CD4-positive, alpha-beta T cell treated with Interleukin-17A for 1 hour (primary cell): ENCODE data around the gene CDRT4.

Experiments used
- DNase-seq: peaks from one replicate; pipeline ENCODE4 v3.0.0-alpha.2; 2020

The CDRT4 gene

GRCh38 chr17:15431196-15431595 is 36.2 kb downstream of the CDRT4 start:
- no peak for DNase-seq

GRCh38 chr17:15424521-15424920 is 42.9 kb downstream of the CDRT4 start:
- DNase-seq = no peak

- no peak for DNase-seq
Measured at GRCh38 chr17:15422392-15422965, 44.9 kb downstream of the CDRT4 start.

GRCh38 chr17:15418781-15419180 is 48.6 kb downstream of the CDRT4 start:
- DNase-seq = no peak

- DNase-seq = no peak
Measured at GRCh38 chr17:15414532-15415306, 52.7 kb downstream of the CDRT4 start.

GRCh38 chr17:15413101-15413771 is 54.2 kb downstream of the CDRT4 start:
- no peak for DNase-seq

GRCh38 chr17:15412606-15413005 is 54.8 kb downstream of the CDRT4 start:
- no peak for DNase-seq

- DNase-seq = no peak
Measured at GRCh38 chr17:15411384-15412198, 55.8 kb downstream of the CDRT4 start.

GRCh38 chr17:15409721-15410250 is 57.6 kb downstream of the CDRT4 start:
- DNase-seq = no peak

GRCh38 chr17:15408803-15409202 is 58.6 kb downstream of the CDRT4 start:
- DNase-seq = no peak

- DNase-seq = no peak
Measured at GRCh38 chr17:15406081-15406480, 61.3 kb downstream of the CDRT4 start.

- no peak for DNase-seq
Measured at GRCh38 chr17:15405058-15405415, 62.4 kb downstream of the CDRT4 start.

- no peak for DNase-seq
Measured at GRCh38 chr17:15404106-15405057, 63.0 kb downstream of the CDRT4 start.

- DNase-seq = no peak
Measured at GRCh38 chr17:15403276-15403939, 64.0 kb downstream of the CDRT4 start.

- DNase-seq = no peak
Measured at GRCh38 chr17:15399443-15399842, 68.0 kb downstream of the CDRT4 start.

- DNase-seq = no peak
Measured at GRCh38 chr17:15398736-15399331, 68.6 kb downstream of the CDRT4 start.

- DNase-seq = no peak
Measured at GRCh38 chr17:15398291-15398690, 69.1 kb downstream of the CDRT4 start.

GRCh38 chr17:15397620-15398019 is 69.8 kb downstream of the CDRT4 start:
- DNase-seq = no peak

- no peak for DNase-seq
Measured at GRCh38 chr17:15395091-15395490, 72.3 kb downstream of the CDRT4 start.

- no peak for DNase-seq
Measured at GRCh38 chr17:15393414-15393813, 74.0 kb downstream of the CDRT4 start.

- DNase-seq = no peak
Measured at GRCh38 chr17:15392326-15392741, 75.1 kb downstream of the CDRT4 start.
